ENCODE measurements around the gene ZNF497. TPM values are rescaled to one million over a fixed set of nuclear protein-coding genes. Genes with fewer than 3 reads are reported as not detected.
A peak's percentile ranks its signal among the peaks of the same experiment; 100 is the strongest.

ZNF497 gene
- total and polyA plus RNA-seq, 9 of the 15 experiments (the other 6 are each of a cell fraction or from before 2014, with no cell fraction given) = 0.06 to 0.98 (median 0.44) TPM; not detected in 1

GRCh38 chr19:58362272-58362994, at the start of gene ZNF497 (continued):
- TF ChIP-seq ZNF280B (CRISPR knock-in tag; IDR thresholded peaks at IDR 0.05) (no peak), PTRF (tag; IDR thresholded peaks at IDR 0.05) (no peak), NFYB (IDR thresholded peaks at IDR 0.05; ENCODE audit: extremely low read depth, insufficient read length) (no peak), RHOXF2B (CRISPR knock-in tag; conservative IDR thresholded peaks at IDR 0.05) (no peak), RBM14 (IDR thresholded peaks at IDR 0.05; ENCODE audit: borderline replicate concordance, insufficient read depth, low read depth, low read length) (no peak), SRSF1 (IDR thresholded peaks at IDR 0.05; ENCODE audit: low read depth, low read length) (no peak), REST (IDR thresholded peaks at IDR 0.05; ENCODE audit: borderline replicate concordance) (no peak), REST (CRISPR knock-in tag; IDR thresholded peaks at IDR 0.05; ENCODE audit: low read depth) (peak; percentile 16; the same call in 1 of the 2 replicates), PHB (CRISPR knock-in tag; IDR thresholded peaks at IDR 0.05) (no peak), ZNF655 (CRISPR knock-in tag; IDR thresholded peaks at IDR 0.05) (no peak), RBM15 (IDR thresholded peaks at IDR 0.05; ENCODE audit: insufficient read depth, low read length) (no peak), XRCC4 (IDR thresholded peaks at IDR 0.05; ENCODE audit: extremely low read depth, insufficient read depth, insufficient read length) (no peak), EGR1 (conservative IDR thresholded peaks at IDR 0.05) (no peak), MYBL2 (IDR thresholded peaks at IDR 0.05; ENCODE audit: low read depth) (no peak), MYBL2 (CRISPR knock-in tag; IDR thresholded peaks at IDR 0.05; ENCODE audit: borderline replicate concordance) (no peak), HBP1 (CRISPR knock-in tag; IDR thresholded peaks at IDR 0.05) (no peak)

Measured in K562 (cell line).